NOMO-1 (cell line): ENCODE results near the gene DAZAP1.

Experiments
- DNase-seq, 2 experiments: peaks; one replicate each; lab custom pipeline; 2025; ENCODE audit not compliant: unreplicated experiment in 2 of 2; lab: John Stamatoyannopoulos, UW

The DAZAP1 gene

GRCh38 chr19:1455002-1455335 is 47.6 kb downstream of the DAZAP1 start:
- DNase-seq = no peak

- no peak for DNase-seq
Measured at GRCh38 chr19:1455336-1456120, 48.1 kb downstream of the DAZAP1 start.

- DNase-seq = no peak
Measured at GRCh38 chr19:1456121-1456900, 48.9 kb downstream of the DAZAP1 start.

- no peak for DNase-seq
Measured at GRCh38 chr19:1457031-1457739, 49.8 kb downstream of the DAZAP1 start.

GRCh38 chr19:1457892-1458291 is 50.5 kb downstream of the DAZAP1 start:
- no peak for DNase-seq

- DNase-seq = peak in 1 of 2 experiments; percentile 49
Measured at GRCh38 chr19:1459479-1459878, 52.1 kb downstream of the DAZAP1 start.

- no peak for DNase-seq
Measured at GRCh38 chr19:1460033-1460995, 52.9 kb downstream of the DAZAP1 start.

GRCh38 chr19:1461862-1462261 is 54.5 kb downstream of the DAZAP1 start:
- no peak for DNase-seq

- no peak for DNase-seq
Measured at GRCh38 chr19:1465191-1466016, 58.0 kb downstream of the DAZAP1 start.

- DNase-seq = no peak
Measured at GRCh38 chr19:1466018-1466460, 58.7 kb downstream of the DAZAP1 start.

GRCh38 chr19:1466461-1467214 is 59.3 kb downstream of the DAZAP1 start:
- no peak for DNase-seq

- no peak for DNase-seq
Measured at GRCh38 chr19:1467215-1467489, 59.8 kb downstream of the DAZAP1 start.

GRCh38 chr19:1467490-1468273 is 60.3 kb downstream of the DAZAP1 start:
- DNase-seq = no peak

- DNase-seq = no peak
Measured at GRCh38 chr19:1468274-1468820, 61.0 kb downstream of the DAZAP1 start.

GRCh38 chr19:1468821-1469254 is 61.5 kb downstream of the DAZAP1 start:
- DNase-seq = peak in 1 of 2 experiments; percentile 19

GRCh38 chr19:1469255-1470054 is 62.1 kb downstream of the DAZAP1 start:
- DNase-seq = no peak

GRCh38 chr19:1470055-1470304 is 62.6 kb downstream of the DAZAP1 start:
- DNase-seq = no peak
